A549 (cell line): Measurements from ENCODE around the gene CDYL2.

ENCODE experiments used
- NPAS2 ChIP-seq: fragments of 250-450 bp; sonication (Bioruptor Pico); IDR thresholded peaks from 2 replicates; pipeline ENCODE4 v1.8.0; 2022; ENCODE audit warnings: mild to moderate bottlenecking, moderate library complexity, borderline replicate concordance
- REST ChIP-seq: fragments of 200-600 bp; sonication (generic); IDR thresholded peaks from 2 replicates; pipeline ENCODE4 v1.6.1; 2016; ENCODE audit warnings: antibody characterized with exemption, mild to moderate bottlenecking, moderate library complexity
- TFCP2L1 ChIP-seq: fragments of 250-450 bp; sonication (Bioruptor Pico); IDR thresholded peaks from 2 replicates; pipeline ENCODE4 v1.5.0; 2021; ENCODE audit warnings: mild to moderate bottlenecking

- no peak for TF ChIP-seq NPAS2
- TF ChIP-seq TFCP2L1 (CRISPR knock-in tag), result no peak
- no peak for TF ChIP-seq REST
These were observed 209.6 kb downstream of the CDYL2 start for GRCh38 chr16:80594756-80595155.
